ENCODE data around the gene POLR1C. TPM values are rescaled to one million over a fixed set of nuclear protein-coding genes. Genes with fewer than 3 reads are reported as not detected.
"Not testable (repeated sequence)": the region's sequence is repeated elsewhere in the genome, so short reads cannot be mapped to it uniquely, and the experiment has no call there.

Gene POLR1C
- total and polyA plus RNA-seq, 9 donors: 16.7 to 22.2 (median 19.8) TPM

GRCh38 chr6:43521836-43522235, 4.9 kb downstream of the POLR1C start:
- H3K27ac ChIP-seq (ENCODE audit: low read length): no peak overlapping the region
- peaks cover 5% of the 10 kb centered on the region for H3K4me1 ChIP-seq (ENCODE audit: control insufficient read depth, insufficient read depth, low read length)
- H3K27me3 ChIP-seq (ENCODE audit: control insufficient read depth, insufficient read depth, low read length): no peaks in the 10 kb centered on the region
- H3K36me3 ChIP-seq (ENCODE audit: control insufficient read depth, insufficient read depth, low read length): peaks cover 74% of the 10 kb centered on the region
- DNase-seq: no peak
- H3K4me3 ChIP-seq (ENCODE audit: low read length): no peak overlapping the region
- H3K9me3 ChIP-seq (replicated peaks; ENCODE audit: control insufficient read depth, low read depth, low read length): no peaks in the 10 kb centered on the region
- WGBS (ENCODE audit: insufficient coverage): 86% methylated on average over 1 of the region's 2 CpGs

- peaks cover 81% of the 10 kb centered on the region for H3K36me3 ChIP-seq (ENCODE audit: control insufficient read depth, insufficient read depth, low read length)
- no peaks in the 10 kb centered on the region for H3K9me3 ChIP-seq (replicated peaks; ENCODE audit: control insufficient read depth, low read depth, low read length)
- WGBS (ENCODE audit: insufficient coverage): 79% methylated on average over 6 of the region's 8 CpGs
- no peak overlapping the region for H3K4me3 ChIP-seq (ENCODE audit: low read length)
- H3K4me1 ChIP-seq (ENCODE audit: control insufficient read depth, insufficient read depth, low read length): peaks cover 5% of the 10 kb centered on the region
- H3K27me3 ChIP-seq (ENCODE audit: control insufficient read depth, insufficient read depth, low read length): no peaks in the 10 kb centered on the region
- H3K27ac ChIP-seq (ENCODE audit: low read length): no peak overlapping the region
- no peak for DNase-seq
These were observed 5.8 kb downstream of the POLR1C start for GRCh38 chr6:43522547-43523261.

GRCh38 chr6:43523284-43523683, 6.4 kb downstream of the POLR1C start:
- H3K27me3 ChIP-seq (ENCODE audit: control insufficient read depth, insufficient read depth, low read length): no peaks in the 10 kb centered on the region
- no peak overlapping the region for H3K27ac ChIP-seq (ENCODE audit: low read length)
- H3K36me3 ChIP-seq (ENCODE audit: control insufficient read depth, insufficient read depth, low read length): peaks cover 87% of the 10 kb centered on the region
- DNase-seq: no peak
- no peak overlapping the region for H3K4me3 ChIP-seq (ENCODE audit: low read length)
- H3K9me3 ChIP-seq (replicated peaks; ENCODE audit: control insufficient read depth, low read depth, low read length): no peaks in the 10 kb centered on the region
- WGBS (ENCODE audit: insufficient coverage): no CpG with 5 or more reads among the region's 3 CpGs
- H3K4me1 ChIP-seq (ENCODE audit: control insufficient read depth, insufficient read depth, low read length): peaks cover under 1% of the 10 kb centered on the region

- H3K4me1 ChIP-seq (ENCODE audit: control insufficient read depth, insufficient read depth, low read length): no peaks in the 10 kb centered on the region
- no peaks in the 10 kb centered on the region for H3K27me3 ChIP-seq (ENCODE audit: control insufficient read depth, insufficient read depth, low read length)
- DNase-seq: no peak
- WGBS (ENCODE audit: insufficient coverage): 84% methylated on average over 9 of the region's 10 CpGs
- no peak overlapping the region for H3K27ac ChIP-seq (ENCODE audit: low read length)
- peaks cover 91% of the 10 kb centered on the region for H3K36me3 ChIP-seq (ENCODE audit: control insufficient read depth, insufficient read depth, low read length)
- no peaks in the 10 kb centered on the region for H3K9me3 ChIP-seq (replicated peaks; ENCODE audit: control insufficient read depth, low read depth, low read length)
- no peak overlapping the region for H3K4me3 ChIP-seq (ENCODE audit: low read length)
These were observed 7.6 kb downstream of the POLR1C start for GRCh38 chr6:43524483-43524961.

- Histone ChIP-seq H3K27me3 (ENCODE audit: control insufficient read depth, insufficient read depth, low read length) (no peaks in the 10 kb centered on the region), H3K36me3 (ENCODE audit: control insufficient read depth, insufficient read depth, low read length) (peaks cover 49% of the 10 kb centered on the region), H3K27ac (ENCODE audit: low read length) (no peak overlapping the region), H3K4me3 (ENCODE audit: low read length) (no peak overlapping the region), H3K4me1 (ENCODE audit: control insufficient read depth, insufficient read depth, low read length) (no peaks in the 10 kb centered on the region), H3K9me3 (replicated peaks; ENCODE audit: control insufficient read depth, low read depth, low read length) (no peaks in the 10 kb centered on the region)
- no peak for DNase-seq
- WGBS (ENCODE audit: insufficient coverage): no CpG with 5 or more reads among the region's 1 CpG
These were observed 15.3 kb downstream of the POLR1C start for GRCh38 chr6:43532201-43532600.

- H3K27ac ChIP-seq (ENCODE audit: low read length); H3K4me1 ChIP-seq (ENCODE audit: control insufficient read depth, insufficient read depth, low read length); DNase-seq; H3K27me3 ChIP-seq (ENCODE audit: control insufficient read depth, insufficient read depth, low read length); H3K9me3 ChIP-seq (replicated peaks; ENCODE audit: control insufficient read depth, low read depth, low read length); H3K4me3 ChIP-seq (ENCODE audit: low read length): not testable (repeated sequence)
- 97% methylated on average over 12 of the region's 17 CpGs for WGBS (ENCODE audit: insufficient coverage)
- peaks cover 29% of the 10 kb centered on the region for H3K36me3 ChIP-seq (ENCODE audit: control insufficient read depth, insufficient read depth, low read length)
These were observed 22.1 kb downstream of the POLR1C start for GRCh38 chr6:43538986-43539385.

GRCh38 chr6:43539409-43539808, 22.5 kb downstream of the POLR1C start:
- H3K27me3 ChIP-seq (ENCODE audit: control insufficient read depth, insufficient read depth, low read length); H3K4me1 ChIP-seq (ENCODE audit: control insufficient read depth, insufficient read depth, low read length); DNase-seq; H3K27ac ChIP-seq (ENCODE audit: low read length); H3K4me3 ChIP-seq (ENCODE audit: low read length); H3K9me3 ChIP-seq (replicated peaks; ENCODE audit: control insufficient read depth, low read depth, low read length): not testable (repeated sequence)
- peaks cover 28% of the 10 kb centered on the region for H3K36me3 ChIP-seq (ENCODE audit: control insufficient read depth, insufficient read depth, low read length)
- WGBS (ENCODE audit: insufficient coverage): 97% methylated on average over 16 of the region's 20 CpGs

- no peaks in the 10 kb centered on the region for H3K27me3 ChIP-seq (ENCODE audit: control insufficient read depth, insufficient read depth, low read length)
- DNase-seq: no peak
- no peak overlapping the region for H3K4me3 ChIP-seq (ENCODE audit: low read length)
- H3K9me3 ChIP-seq (replicated peaks; ENCODE audit: control insufficient read depth, low read depth, low read length): no peaks in the 10 kb centered on the region
- WGBS (ENCODE audit: insufficient coverage): 94% methylated on average over 4 of the region's 5 CpGs
- no peaks in the 10 kb centered on the region for H3K4me1 ChIP-seq (ENCODE audit: control insufficient read depth, insufficient read depth, low read length)
- H3K27ac ChIP-seq (ENCODE audit: low read length): no peak overlapping the region
- H3K36me3 ChIP-seq (ENCODE audit: control insufficient read depth, insufficient read depth, low read length): peaks cover 36% of the 10 kb centered on the region
These were observed 23.6 kb downstream of the POLR1C start for GRCh38 chr6:43540507-43540906.

- no peak for DNase-seq
- 100% methylated on average over 1 of the region's 8 CpGs for WGBS (ENCODE audit: insufficient coverage)
These were observed 25.0 kb downstream of the POLR1C start for GRCh38 chr6:43541774-43542471.

GRCh38 chr6:43544461-43544860, 27.6 kb downstream of the POLR1C start:
- no peak overlapping the region for H3K4me3 ChIP-seq (ENCODE audit: low read length)
- H3K27me3 ChIP-seq (ENCODE audit: control insufficient read depth, insufficient read depth, low read length): no peaks in the 10 kb centered on the region
- H3K4me1 ChIP-seq (ENCODE audit: control insufficient read depth, insufficient read depth, low read length): no peaks in the 10 kb centered on the region
- no peak for DNase-seq
- no peak overlapping the region for H3K27ac ChIP-seq (ENCODE audit: low read length)
- peaks cover 63% of the 10 kb centered on the region for H3K36me3 ChIP-seq (ENCODE audit: control insufficient read depth, insufficient read depth, low read length)
- 67% methylated on average over 1 of the region's 4 CpGs for WGBS (ENCODE audit: insufficient coverage)
- no peaks in the 10 kb centered on the region for H3K9me3 ChIP-seq (replicated peaks; ENCODE audit: control insufficient read depth, low read depth, low read length)

More at GRCh38 chr6:43541774-43542471, 25.0 kb downstream of the POLR1C start:
- Histone ChIP-seq H3K4me3 (ENCODE audit: low read length) (no peak overlapping the region), H3K4me1 (ENCODE audit: control insufficient read depth, insufficient read depth, low read length) (no peaks in the 10 kb centered on the region), H3K27ac (ENCODE audit: low read length) (no peak overlapping the region), H3K27me3 (ENCODE audit: control insufficient read depth, insufficient read depth, low read length) (no peaks in the 10 kb centered on the region), H3K36me3 (ENCODE audit: control insufficient read depth, insufficient read depth, low read length) (peaks cover 47% of the 10 kb centered on the region), H3K9me3 (replicated peaks; ENCODE audit: control insufficient read depth, low read depth, low read length) (no peaks in the 10 kb centered on the region)
